ENCODE measurements around the gene GJA3.

Gene GJA3

DNA sequence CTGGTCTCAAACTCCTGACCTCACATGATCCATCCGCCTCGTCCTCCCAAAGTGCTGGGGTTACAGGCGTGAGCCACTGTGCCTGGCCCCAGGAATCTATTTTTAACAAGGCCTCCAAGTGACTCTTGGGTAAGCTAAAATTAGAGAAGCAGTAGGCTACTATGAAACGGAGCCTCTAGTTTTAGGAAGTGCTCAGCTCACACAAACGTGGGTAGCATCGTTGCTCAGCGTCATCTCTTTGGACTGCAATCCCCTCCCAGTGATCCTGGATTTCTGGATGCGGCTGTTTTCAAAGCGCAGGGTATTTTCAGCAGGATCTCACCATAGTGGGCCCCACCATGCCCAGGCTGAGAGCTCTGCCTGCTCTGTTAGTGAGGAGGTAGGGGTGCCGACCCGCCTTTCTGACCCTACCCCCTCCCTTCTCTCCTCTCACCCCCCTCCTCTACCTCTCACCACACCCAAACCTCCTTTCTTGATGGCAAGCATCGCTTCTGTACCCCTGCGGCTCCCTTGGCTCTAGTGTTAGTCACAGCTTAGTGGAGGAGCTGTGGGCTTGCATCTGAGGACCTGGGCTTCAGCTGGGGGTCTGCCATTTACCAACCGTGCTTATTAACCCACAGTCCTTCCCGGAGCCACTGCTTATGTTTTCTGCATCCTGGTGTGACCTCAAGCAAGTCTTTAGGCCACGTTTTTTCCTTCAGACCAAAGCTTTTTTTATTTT lies 34.2 kb downstream of the GJA3 start:
- no peak for DNase-seq

DNA sequence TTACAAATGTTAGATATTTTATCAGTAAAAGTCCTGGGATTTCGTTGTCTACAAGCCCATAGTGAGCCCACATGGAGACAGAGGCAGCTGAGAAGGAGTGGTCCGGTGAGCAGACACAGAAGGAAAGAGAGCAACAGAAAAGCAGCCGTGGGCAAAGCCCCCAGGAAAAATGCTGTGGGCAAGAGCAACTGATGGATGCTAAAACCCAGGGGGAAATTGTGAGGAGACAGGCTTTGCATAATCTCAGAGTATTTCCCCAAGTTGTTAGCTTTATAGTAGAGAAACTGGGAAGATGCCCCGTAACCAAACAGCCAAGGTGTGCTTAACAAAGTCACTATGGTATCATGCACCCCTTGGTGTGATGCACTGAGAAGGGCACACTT lies 35.1 kb downstream of the GJA3 start:
- no peak for DNase-seq

- no peak for DNase-seq
These were observed 35.6 kb downstream of the GJA3 start for GRCh38 chr13:20125129-20125782.

GRCh38 chr13:20124303-20124702 lies 36.5 kb downstream of the GJA3 start:
- DNase-seq = no peak

DNA sequence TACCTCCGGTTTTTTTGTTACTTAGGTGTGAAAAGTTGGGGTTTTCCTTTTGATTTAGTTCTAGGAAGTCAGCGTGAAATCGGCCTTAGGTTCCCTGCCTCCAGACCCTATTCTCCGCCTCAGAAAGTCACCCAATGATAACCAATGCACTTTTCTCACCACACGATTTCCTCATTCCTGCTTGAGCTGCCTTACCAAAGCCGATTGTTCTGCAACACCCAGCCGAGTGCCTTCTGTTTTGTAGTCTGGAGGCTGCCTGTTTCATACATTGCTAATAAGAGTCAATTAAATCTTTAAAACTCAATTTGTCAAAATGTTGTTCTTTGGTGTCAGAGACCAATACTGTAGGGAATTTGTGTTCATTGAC lies 39.7 kb downstream of the GJA3 start:
- DNase-seq = no peak

GRCh38 chr13:20119960-20120359 lies 40.9 kb downstream of the GJA3 start:
- no peak for DNase-seq

DNA sequence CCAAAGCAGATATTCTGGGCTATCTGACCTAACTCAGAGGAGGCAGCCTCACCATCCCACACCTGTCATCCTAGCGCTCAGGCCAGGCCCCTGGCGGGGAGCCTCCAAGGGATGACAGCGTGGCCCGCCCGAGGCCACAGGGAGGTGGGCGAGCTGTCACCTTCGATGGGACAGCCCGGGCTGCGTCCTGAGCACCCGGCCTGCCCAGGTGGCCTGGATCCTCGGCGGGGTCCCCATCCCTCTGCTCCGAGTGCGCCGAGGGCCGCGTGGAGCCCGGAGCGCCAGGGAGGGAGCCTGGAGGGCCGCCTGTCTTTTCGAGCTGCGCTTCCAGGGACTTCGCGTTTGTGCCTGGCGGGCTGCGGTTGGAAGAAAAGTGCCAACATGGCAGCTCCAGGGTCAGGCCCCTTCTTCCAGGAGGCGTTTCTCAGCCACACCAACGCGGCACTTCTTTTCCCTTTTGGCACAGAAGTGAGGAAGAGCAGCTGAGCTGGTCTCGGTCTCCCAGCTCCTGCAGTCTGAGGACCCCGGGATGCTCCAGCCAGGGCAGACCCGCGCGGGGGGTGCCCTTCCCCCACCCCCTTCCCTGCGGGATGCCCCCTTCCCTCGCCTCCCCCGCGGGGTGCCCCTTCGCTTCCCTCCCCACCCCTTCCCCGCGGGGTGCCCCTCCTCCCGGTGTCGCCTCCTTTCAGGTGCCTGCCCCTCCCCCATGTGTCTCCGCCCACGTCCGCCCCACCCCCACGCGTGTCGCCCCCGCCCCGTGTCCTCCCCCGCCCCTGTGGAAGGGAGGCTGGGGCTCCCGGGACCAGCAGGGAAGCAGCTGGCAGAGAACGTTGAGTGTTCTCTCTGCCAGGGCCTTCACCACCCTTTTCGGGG lies 42.3 kb downstream of the GJA3 start:
- DNase-seq = no peak

DNA sequence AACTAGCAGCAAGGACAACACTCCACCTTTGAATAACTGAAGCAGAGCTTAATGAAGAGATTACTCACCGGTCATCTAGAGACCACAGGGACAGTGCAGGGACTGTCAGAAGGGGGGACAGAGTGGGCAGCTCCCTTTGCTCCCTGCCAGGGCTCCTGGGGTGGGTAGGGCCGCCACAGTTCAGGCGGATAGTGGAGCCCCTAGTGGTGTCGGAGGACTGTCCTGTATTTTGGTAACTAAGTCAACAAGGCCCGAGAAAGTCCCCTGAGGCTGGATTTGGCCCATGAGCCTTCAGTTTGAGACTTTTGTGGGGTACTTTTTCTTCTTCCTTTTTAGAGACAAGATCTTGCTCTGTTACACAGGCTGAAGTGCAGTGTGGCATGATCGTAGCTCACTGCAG lies 44.6 kb downstream of the GJA3 start:
- no peak for DNase-seq

DNA sequence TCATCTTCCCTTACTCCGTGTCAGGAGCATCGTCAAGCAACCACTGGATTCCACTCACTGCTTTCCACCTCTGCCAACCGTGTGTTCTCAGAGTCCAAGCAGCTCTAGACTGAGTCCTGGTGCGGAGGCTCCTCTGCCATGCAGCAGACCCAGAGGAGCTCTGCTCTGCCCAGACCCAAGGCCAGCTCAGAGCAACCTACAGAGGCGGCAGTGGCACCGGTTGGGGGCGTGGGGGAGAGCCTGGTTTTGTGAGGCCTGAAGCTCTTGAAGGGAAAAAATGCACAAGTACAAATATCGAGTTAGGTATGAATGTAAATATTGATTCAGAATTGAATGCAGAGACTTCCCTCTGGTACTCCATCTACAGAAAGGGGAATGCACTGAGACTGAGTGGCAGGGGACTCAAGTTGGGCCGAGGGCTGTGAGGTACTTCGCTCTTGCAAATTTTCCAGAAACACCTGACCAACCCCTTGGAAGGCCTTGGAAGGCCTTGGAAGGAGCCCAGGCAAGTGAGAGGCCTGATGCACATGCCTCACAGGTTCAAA lies 46.7 kb downstream of the GJA3 start:
- no peak for DNase-seq

DNA sequence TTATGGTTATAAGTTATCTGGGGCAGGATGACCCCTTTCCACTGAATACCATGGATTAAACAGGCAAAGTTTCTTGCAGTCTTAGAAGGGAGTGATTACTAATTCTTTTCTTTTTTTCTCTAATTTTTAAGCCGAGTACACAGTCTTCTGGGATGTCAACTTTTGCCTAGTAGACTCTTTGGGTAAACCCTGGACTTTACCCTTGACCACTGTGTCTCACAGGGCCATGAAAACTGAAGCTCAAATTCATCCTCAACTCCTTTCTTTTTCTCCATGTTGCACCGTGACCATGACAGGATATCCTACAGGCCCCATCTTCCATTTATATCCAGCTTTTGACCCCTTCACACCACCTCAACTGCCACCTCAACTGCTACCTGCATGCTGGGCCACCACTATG lies 51.8 kb downstream of the GJA3 start:
- no peak for DNase-seq

DNA sequence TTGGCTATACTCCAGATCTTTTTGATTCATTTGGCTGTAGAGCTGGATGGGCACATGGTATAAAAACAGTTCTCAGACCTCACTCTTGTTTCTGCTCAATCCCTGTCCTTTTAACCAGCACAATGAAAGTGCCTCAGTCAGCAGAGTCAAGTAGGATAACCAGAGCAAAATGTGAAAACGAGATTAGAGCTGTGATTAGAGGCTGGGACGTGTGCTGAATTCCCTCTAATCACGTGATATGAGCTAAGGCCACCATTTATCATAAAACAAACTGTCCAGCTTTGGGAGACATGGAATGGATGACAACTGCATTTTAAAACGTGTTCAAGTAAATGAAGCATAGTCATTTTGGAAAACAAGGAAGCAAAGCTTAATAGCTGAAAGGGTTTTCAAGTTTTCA lies 54.1 kb downstream of the GJA3 start:
- DNase-seq = no peak

- DNase-seq = no peak
These were observed 55.6 kb downstream of the GJA3 start for GRCh38 chr13:20105161-20105689.

GRCh38 chr13:20102525-20103180 lies 58.2 kb downstream of the GJA3 start:
- no peak for DNase-seq

DNA sequence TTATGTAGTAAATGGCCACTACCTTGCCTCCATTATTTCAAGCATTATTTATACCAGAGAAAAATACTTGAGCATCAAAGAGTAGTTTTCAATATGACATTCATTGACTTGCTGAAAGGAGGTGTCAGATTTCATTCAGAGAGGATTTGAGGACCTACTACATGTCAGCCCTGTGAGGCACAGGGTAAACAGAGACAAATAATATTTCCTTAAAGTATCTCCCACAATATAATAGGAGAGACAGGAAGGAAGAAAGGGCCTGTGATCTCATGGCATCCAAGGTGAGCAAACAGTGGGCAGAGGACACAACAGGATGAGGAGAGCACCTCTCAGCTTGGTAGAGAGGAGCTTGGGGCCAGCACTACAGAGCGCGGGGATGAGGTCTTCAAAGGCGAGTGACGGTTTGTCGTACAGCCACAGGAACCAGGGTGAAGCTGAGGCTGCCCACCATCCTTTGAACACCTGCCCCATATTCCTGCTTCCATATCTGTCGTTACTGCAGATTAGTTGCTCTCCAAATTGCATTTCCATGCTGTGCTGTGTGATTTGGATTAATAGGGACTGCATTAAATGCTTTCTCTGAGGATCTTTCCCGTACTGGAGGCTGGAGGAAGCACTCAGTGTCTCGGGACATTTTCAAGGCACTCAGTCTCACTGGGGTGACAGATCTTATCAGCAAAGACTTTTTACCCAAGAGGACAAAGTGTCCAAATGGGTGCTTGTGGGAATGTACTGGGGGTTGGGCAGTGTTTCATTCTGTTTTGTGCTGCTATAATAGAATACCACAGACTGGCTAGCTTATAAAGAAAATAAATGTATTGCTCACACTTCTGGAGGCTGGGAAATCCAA lies 59.2 kb downstream of the GJA3 start:
- no peak for DNase-seq

DNA sequence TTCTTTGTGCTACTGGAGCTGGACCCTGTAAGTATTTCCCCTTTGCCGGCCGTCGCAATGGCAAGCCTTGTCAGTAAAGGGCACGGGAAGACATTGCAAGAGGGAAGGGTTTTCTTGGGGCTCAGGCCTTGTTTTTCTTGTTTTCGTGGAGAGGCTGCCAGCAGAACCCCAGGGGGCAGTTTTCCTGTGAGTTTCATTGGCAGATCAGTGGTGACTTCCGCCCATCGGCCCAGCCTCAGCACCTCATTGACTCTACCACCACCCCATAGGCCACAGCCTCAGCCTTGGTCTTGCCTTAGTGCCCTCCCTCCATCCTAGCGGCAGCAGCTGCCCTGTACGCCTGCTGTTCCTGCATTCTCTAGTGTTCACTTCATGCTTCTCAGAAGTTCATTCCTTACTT lies 61.5 kb downstream of the GJA3 start:
- DNase-seq = no peak

- DNase-seq = no peak
These were observed 66.9 kb downstream of the GJA3 start for GRCh38 chr13:20093951-20094350.

GRCh38 chr13:20090349-20090748 lies 70.5 kb downstream of the GJA3 start:
- no peak for DNase-seq

All from NCI-H446 treated with DMSO at 0.1 percent for 48 hours (cell line).